IMR-90 (cell line): ENCODE measurements around the gene ATP11A. TPM values are rescaled to one million over a fixed set of nuclear protein-coding genes. Genes with fewer than 3 reads are reported as not detected.

Source experiments
- ATAC-seq: fragments of 200-7000 bp; cut with Tn5 transposase; 2 replicates; pipeline ENCODE4 v1.9.1; 2020; ENCODE audit warnings: low read depth, mild to moderate bottlenecking, moderate library complexity
- BruUV-seq: library from RNA; stranded (reverse); fragments of 400-500 nt; replicated peaks from 2 replicates; lab custom pipeline; 2021; lab: Mats Ljungman, UMichigan
- CTCF ChIA-PET: fragments of 300-600 bp; formaldehyde crosslinking; extraction: SDS; loops from one replicate; lab custom pipeline; 2021; ENCODE audit warnings: antibody characterized with exemption; lab: Yijun Ruan, JAX
- POLR2A ChIA-PET: fragments of 300-600 bp; sonication (Branson Sonifier 250); formaldehyde crosslinking; loops from one replicate; lab custom pipeline; 2022; ENCODE audit warnings: antibody characterized with exemption; ENCODE audit not compliant: unreplicated experiment; lab: Charles Lee
- DNase-seq: peaks from one replicate; pipeline ENCODE4 v3.0.0; 2013
- H2AFZ ChIP-seq: replicated peaks from 2 replicates; pipeline ENCODE3; 2013; ENCODE audit warnings: low read length, mild to moderate bottlenecking; ENCODE audit not compliant: poor library complexity
- H2AK5ac ChIP-seq: 2 replicates; pipeline ENCODE4 v1.6.1; 2013; ENCODE audit warnings: low read depth, low read length, inconsistent platforms
- H2AK9ac ChIP-seq: replicated peaks from 2 replicates; pipeline ENCODE3; 2013; ENCODE audit warnings: mild to moderate bottlenecking, low read depth, low read length, moderate library complexity; ENCODE audit not compliant: poor library complexity
- H2BK120ac ChIP-seq: 2 replicates; pipeline ENCODE4 v1.6.1; 2013; ENCODE audit warnings: low read depth, low read length, inconsistent platforms
- H2BK15ac ChIP-seq: 3 replicates; pipeline ENCODE4 v1.6.1; 2013; ENCODE audit warnings: low read depth, low read length, inconsistent platforms
- H2BK20ac ChIP-seq: 2 replicates; pipeline ENCODE4 v1.6.1; 2013; ENCODE audit warnings: low read depth, mild to moderate bottlenecking, inconsistent platforms, low read length, moderate library complexity
- H2BK5ac ChIP-seq: 2 replicates; pipeline ENCODE4 v1.6.1; 2013; ENCODE audit warnings: mild to moderate bottlenecking, low read depth, low read length, inconsistent platforms; ENCODE audit not compliant: poor library complexity, severe bottlenecking
- H3K14ac ChIP-seq: replicated peaks from 2 replicates; pipeline ENCODE4 v1.6.1; 2013; ENCODE audit warnings: low read depth, low read length, inconsistent platforms
- H3K18ac ChIP-seq: 2 replicates; pipeline ENCODE4 v1.6.1; 2013; ENCODE audit warnings: low read depth, low read length, control low read depth
- H3K23ac ChIP-seq: 2 replicates; pipeline ENCODE4 v1.6.1; 2013; ENCODE audit warnings: low read depth, low read length, inconsistent platforms
- H3K27ac ChIP-seq: 2 replicates; pipeline ENCODE4 v1.5.1; 2013; ENCODE audit warnings: mild to moderate bottlenecking, control low read depth, low read length; ENCODE audit not compliant: insufficient read depth
- H3K27me3 ChIP-seq: 2 replicates; pipeline ENCODE4 v1.6.1; 2013; ENCODE audit warnings: low read length; ENCODE audit not compliant: control insufficient read depth, insufficient read depth
- H3K36me3 ChIP-seq: 2 replicates; pipeline ENCODE4 v1.6.1; 2013; ENCODE audit warnings: low read length, mixed read lengths; ENCODE audit not compliant: control insufficient read depth, insufficient read depth
- H3K4ac ChIP-seq: 2 replicates; pipeline ENCODE4 v1.6.1; 2013; ENCODE audit warnings: low read depth, low read length, inconsistent platforms
- H3K4me1 ChIP-seq: 2 replicates; pipeline ENCODE4 v1.6.1; 2013; ENCODE audit warnings: low read length, mixed read lengths; ENCODE audit not compliant: control insufficient read depth, insufficient read depth
- H3K4me2 ChIP-seq: 2 replicates; pipeline ENCODE4 v1.6.1; 2013; ENCODE audit warnings: low read depth, mild to moderate bottlenecking, control low read depth, low read length, moderate library complexity
- H3K4me3 ChIP-seq: 2 replicates; pipeline ENCODE4 v1.5.1; 2013; ENCODE audit warnings: low read depth, mild to moderate bottlenecking, control low read depth, low read length, moderate library complexity; ENCODE audit not compliant: insufficient read depth
- H3K56ac ChIP-seq: 2 replicates; pipeline ENCODE4 v1.6.1; 2013; ENCODE audit warnings: low read length, inconsistent platforms; ENCODE audit not compliant: insufficient read depth; ENCODE audit errors: extremely low read depth
- H3K79me1 ChIP-seq, 2 experiments: 2 replicates each; pipeline ENCODE4 v1.6.1; 2013; ENCODE audit warnings: low read length in 2 of 2, inconsistent platforms in 1 of 2, low read depth in 1 of 2
- H3K9ac ChIP-seq: 2 replicates; pipeline ENCODE4 v1.6.1; 2013; ENCODE audit warnings: low read depth, low read length, control low read depth
- H3K9me1 ChIP-seq: 2 replicates; pipeline ENCODE4 v1.6.1; 2013; ENCODE audit warnings: low read length, inconsistent platforms; ENCODE audit not compliant: insufficient read depth
- H3K9me3 ChIP-seq: 2 replicates; pipeline ENCODE4 v1.6.1; 2013; ENCODE audit warnings: low read length; ENCODE audit not compliant: control insufficient read depth, insufficient read depth
- H4K20me1 ChIP-seq: 2 replicates; pipeline ENCODE4 v1.6.1; 2013; ENCODE audit warnings: low read length, inconsistent platforms; ENCODE audit not compliant: insufficient read depth
- H4K5ac ChIP-seq: 2 replicates; pipeline ENCODE4 v1.6.1; 2013; ENCODE audit warnings: mild to moderate bottlenecking, low read depth, low read length, control low read depth
- H4K8ac ChIP-seq, 2 experiments: 2 replicates each; pipeline ENCODE4 v1.6.1; 2013; ENCODE audit warnings: low read depth in 2 of 2, low read length in 2 of 2, control low read depth in 1 of 2, inconsistent platforms in 1 of 2
- H4K91ac ChIP-seq: 2 replicates; pipeline ENCODE4 v1.6.1; 2013; ENCODE audit warnings: low read depth, low read length, inconsistent platforms; ENCODE audit not compliant: insufficient read depth
- BHLHE40 ChIP-seq: fragments of 150-350 bp; IDR thresholded peaks from 2 replicates; pipeline ENCODE4 v1.6.1; 2016; ENCODE audit warnings: mild to moderate bottlenecking, low read depth, low read length
- CHD1 ChIP-seq: IDR thresholded peaks from 2 replicates; pipeline ENCODE4 v1.6.1; 2012; ENCODE audit warnings: low read depth, low read length, improper control_type of control experiment
- FOS ChIP-seq: fragments of 150-350 bp; IDR thresholded peaks from 2 replicates; pipeline ENCODE4 v1.6.1; 2016; ENCODE audit warnings: low read depth, low read length
- MAFK ChIP-seq: IDR thresholded peaks from 2 replicates; pipeline ENCODE4 v1.6.1; 2012; ENCODE audit warnings: low read depth, low read length, improper control_type of control experiment
- MAZ ChIP-seq: IDR thresholded peaks from 2 replicates; pipeline ENCODE4 v1.6.1; 2012; ENCODE audit warnings: low read depth, mild to moderate bottlenecking, low read length, improper control_type of control experiment, moderate library complexity, borderline replicate concordance
- MXI1 ChIP-seq: IDR thresholded peaks from 2 replicates; pipeline ENCODE4 v1.6.1; 2012; ENCODE audit warnings: low read depth, mild to moderate bottlenecking, low read length, moderate library complexity, borderline replicate concordance
- NFE2L2 ChIP-seq: fragments of 150-350 bp; IDR thresholded peaks from 2 replicates; pipeline ENCODE4 v1.6.1; 2016; ENCODE audit warnings: low read depth, mild to moderate bottlenecking, low read length
- POLR2A ChIP-seq: IDR thresholded peaks from 2 replicates; pipeline ENCODE4 v1.6.1; 2012; ENCODE audit warnings: mild to moderate bottlenecking, low read depth, low read length
- RAD21 ChIP-seq: IDR thresholded peaks from 2 replicates; pipeline ENCODE4 v1.6.1; 2012; ENCODE audit warnings: low read length, improper control_type of control experiment
- RCOR1 ChIP-seq: IDR thresholded peaks from 2 replicates; pipeline ENCODE4 v1.6.1; 2012; ENCODE audit warnings: mild to moderate bottlenecking, low read length, improper control_type of control experiment; ENCODE audit not compliant: insufficient replicate concordance
- RFX5 ChIP-seq: IDR thresholded peaks from 2 replicates; pipeline ENCODE4 v1.8.0; 2012; ENCODE audit warnings: low read depth, mild to moderate bottlenecking, low read length, moderate library complexity
- SMC3 ChIP-seq: fragments of 150-350 bp; IDR thresholded peaks from 2 replicates; pipeline ENCODE4 v1.6.1; 2016; ENCODE audit warnings: low read depth, mild to moderate bottlenecking, antibody characterized with exemption, low read length, moderate library complexity
- WGBS, 2 experiments: methylation state at CpG; one replicate each; pipeline versions ENCODE4 v1.1.5 to v1.1.7; 2013; ENCODE audit warnings: missing lambda C conversion rate in 2 of 2; ENCODE audit not compliant: insufficient read length in 1 of 2; ENCODE audit errors: extremely low coverage in 2 of 2; 5-methylcytosine and 5-hydroxymethylcytosine counted together
- dilution Hi-C: fragments of 300-500 bp; cut with HindIII; formaldehyde crosslinking; loops from one replicate; pipeline ENCODE4 v1.14.3; 2018; ENCODE audit warnings: low sequenced_read_pairs; ENCODE audit not compliant: unreplicated experiment
- in situ Hi-C: fragments of 300-500 bp; cut with MboI; formaldehyde crosslinking; loops from 3 replicates; pipeline ENCODE4 v1.14.3; 2019; ENCODE audit warnings: low sequenced_read_pairs, inconsistent platforms, mixed read lengths
- intact Hi-C: fragments of 100-400 bp; cut with micrococcal nuclease; formaldehyde crosslinking; loops from 2 replicates; pipeline ENCODE4 v1.10.0; 2022
- polyA plus RNA-seq, 3 experiments: library from polyadenylated mRNA; depleted of rRNA; stranded (reverse); fragments of >200 nt; gene quantifications; 2 replicates each; pipeline ENCODE4 v1.2.3, GENCODE V29; 2012; ENCODE audit warnings: low replicate concordance in 1 of 3
- total RNA-seq: library from RNA; depleted of rRNA; stranded (reverse); fragments of >200 nt; gene quantifications from 2 replicates; pipeline ENCODE4 v1.2.3, GENCODE V29; 2012
- TF ChIP-seq, protein P1 (sequence below): fragments of 150-350 bp; IDR thresholded peaks from 2 replicates; pipeline ENCODE4 v1.6.1; 2016; ENCODE audit warnings: low read depth, mild to moderate bottlenecking, low read length, moderate library complexity, borderline replicate concordance
- TF ChIP-seq, protein P2 (sequence below): conservative IDR thresholded peaks from 2 replicates; pipeline ENCODE4 v1.5.1; 2012; ENCODE audit warnings: mild to moderate bottlenecking, low read depth, low read length, improper control_type of control experiment

ATP11A gene
- total and polyA plus RNA-seq, 2 of the 4 experiments (the other 2 are of a cell fraction), result 8.4 to 12.0 TPM

GRCh38 chr13:112731667-112732616 is 42.1 kb downstream of the ATP11A start (continued):
- TF ChIP-seq MAZ (no peak), POLR2A (no peak)

- H3K27me3 ChIP-seq, result no peaks in the 10 kb centered on the region
- H2AFZ ChIP-seq, result no peak overlapping the region
- no peak overlapping the region for H3K9ac ChIP-seq
- no peak for ATAC-seq
- dilution Hi-C loops, result no loop called here
- DNase-seq, result no peak
- no peak overlapping the region for H4K91ac ChIP-seq
- no peak overlapping the region for H3K56ac ChIP-seq
- H3K79me1 ChIP-seq, result peaks cover 19 to 25% of the 10 kb centered on the region in 2 experiments
- ChIA-PET POLR2A (no interaction called here), CTCF (no interaction called here)
- no peaks in the 10 kb centered on the region for H3K9me3 ChIP-seq
- no peak overlapping the region for H3K23ac ChIP-seq
- no peak overlapping the region for H4K5ac ChIP-seq
- no peak overlapping the region for H3K18ac ChIP-seq
- H3K14ac ChIP-seq, result no peak overlapping the region
- no peak overlapping the region for H2BK15ac ChIP-seq
- H2AK9ac ChIP-seq, result no peak overlapping the region
- H3K4me2 ChIP-seq, result no peak overlapping the region
- no peak overlapping the region for H2BK120ac ChIP-seq
- no peak overlapping the region for H3K27ac ChIP-seq
- no peak overlapping the region for H2BK20ac ChIP-seq
- H4K20me1 ChIP-seq, result 0 out of 2 replicates have a peak, but pooled peaks cover 10% of the 10 kb centered on the region
- no peak overlapping the region for H2AK5ac ChIP-seq
- no peak overlapping the region for H4K8ac ChIP-seq
- H3K9me1 ChIP-seq, result 0 out of 2 replicates have a peak, but pooled peaks cover 6% of the 10 kb centered on the region
- no peak overlapping the region for H3K4ac ChIP-seq
- in situ Hi-C loops, result no loop called here
- WGBS, 2 experiments, result no CpG with 5 or more reads among the region's 10 CpGs
- peaks cover 3% of the 10 kb centered on the region; the same call in 1 of the 2 replicates for H3K4me1 ChIP-seq
- H2BK5ac ChIP-seq, result no peak overlapping the region
- no TSS peak for BruUV-seq
- no peaks in the 10 kb centered on the region for H3K36me3 ChIP-seq
- H3K4me3 ChIP-seq, result no peak overlapping the region
- intact Hi-C loops, result no loop called here
- no peak for TF ChIP-seq BHLHE40
- TF ChIP-seq, protein P1, sequence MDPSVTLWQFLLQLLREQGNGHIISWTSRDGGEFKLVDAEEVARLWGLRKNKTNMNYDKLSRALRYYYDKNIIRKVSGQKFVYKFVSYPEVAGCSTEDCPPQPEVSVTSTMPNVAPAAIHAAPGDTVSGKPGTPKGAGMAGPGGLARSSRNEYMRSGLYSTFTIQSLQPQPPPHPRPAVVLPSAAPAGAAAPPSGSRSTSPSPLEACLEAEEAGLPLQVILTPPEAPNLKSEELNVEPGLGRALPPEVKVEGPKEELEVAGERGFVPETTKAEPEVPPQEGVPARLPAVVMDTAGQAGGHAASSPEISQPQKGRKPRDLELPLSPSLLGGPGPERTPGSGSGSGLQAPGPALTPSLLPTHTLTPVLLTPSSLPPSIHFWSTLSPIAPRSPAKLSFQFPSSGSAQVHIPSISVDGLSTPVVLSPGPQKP, result no peak
- TF ChIP-seq MXI1, result no peak
- no peak for TF ChIP-seq RAD21
- TF ChIP-seq FOS, result no peak
- TF ChIP-seq SMC3, result no peak
- TF ChIP-seq RFX5, result no peak
- no peak for TF ChIP-seq NFE2L2
- no peak for TF ChIP-seq CHD1
- TF ChIP-seq MAFK, result no peak
- TF ChIP-seq, protein P2, sequence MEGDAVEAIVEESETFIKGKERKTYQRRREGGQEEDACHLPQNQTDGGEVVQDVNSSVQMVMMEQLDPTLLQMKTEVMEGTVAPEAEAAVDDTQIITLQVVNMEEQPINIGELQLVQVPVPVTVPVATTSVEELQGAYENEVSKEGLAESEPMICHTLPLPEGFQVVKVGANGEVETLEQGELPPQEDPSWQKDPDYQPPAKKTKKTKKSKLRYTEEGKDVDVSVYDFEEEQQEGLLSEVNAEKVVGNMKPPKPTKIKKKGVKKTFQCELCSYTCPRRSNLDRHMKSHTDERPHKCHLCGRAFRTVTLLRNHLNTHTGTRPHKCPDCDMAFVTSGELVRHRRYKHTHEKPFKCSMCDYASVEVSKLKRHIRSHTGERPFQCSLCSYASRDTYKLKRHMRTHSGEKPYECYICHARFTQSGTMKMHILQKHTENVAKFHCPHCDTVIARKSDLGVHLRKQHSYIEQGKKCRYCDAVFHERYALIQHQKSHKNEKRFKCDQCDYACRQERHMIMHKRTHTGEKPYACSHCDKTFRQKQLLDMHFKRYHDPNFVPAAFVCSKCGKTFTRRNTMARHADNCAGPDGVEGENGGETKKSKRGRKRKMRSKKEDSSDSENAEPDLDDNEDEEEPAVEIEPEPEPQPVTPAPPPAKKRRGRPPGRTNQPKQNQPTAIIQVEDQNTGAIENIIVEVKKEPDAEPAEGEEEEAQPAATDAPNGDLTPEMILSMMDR, result no peak
- TF ChIP-seq RCOR1, result no peak
These were observed 42.8 kb downstream of the ATP11A start for GRCh38 chr13:112732679-112733078.
